ENCODE results near the gene STAT1. TPM values are rescaled to one million over a fixed set of nuclear protein-coding genes. Genes with fewer than 3 reads are reported as not detected.

Gene STAT1
- total RNA-seq, 1 donor from 2014 or later: 186 TPM

- no peak for DNase-seq (ENCODE audit: low spot score)
Observed at GRCh38 chr2:190986221-190986953, 27.6 kb downstream of the STAT1 start.

GRCh38 chr2:190984595-190984994 lies 29.4 kb downstream of the STAT1 start:
- no peak for DNase-seq (ENCODE audit: low spot score)

GRCh38 chr2:190982262-190983034 lies 31.5 kb downstream of the STAT1 start:
- no peak for DNase-seq (ENCODE audit: low spot score)

GRCh38 chr2:190981733-190982132 lies 32.2 kb downstream of the STAT1 start:
- no peak for DNase-seq (ENCODE audit: low spot score)

GRCh38 chr2:190981333-190981732 lies 32.6 kb downstream of the STAT1 start:
- DNase-seq (ENCODE audit: low spot score): no peak

- no peak for DNase-seq (ENCODE audit: low spot score)
Observed at GRCh38 chr2:190980630-190981209, 33.3 kb downstream of the STAT1 start.

GRCh38 chr2:190979906-190980629 lies 33.9 kb downstream of the STAT1 start:
- no peak for DNase-seq (ENCODE audit: low spot score)

GRCh38 chr2:190978389-190979053 lies 35.5 kb downstream of the STAT1 start:
- DNase-seq (ENCODE audit: low spot score): no peak

GRCh38 chr2:190977505-190977904 lies 36.5 kb downstream of the STAT1 start:
- no peak for DNase-seq (ENCODE audit: low spot score)

- no peak for DNase-seq (ENCODE audit: low spot score)
Observed at GRCh38 chr2:190976521-190976920, 37.5 kb downstream of the STAT1 start.

- no peak for DNase-seq (ENCODE audit: low spot score)
Observed at GRCh38 chr2:190974629-190975361, 39.2 kb downstream of the STAT1 start.

GRCh38 chr2:190973726-190974628 lies 40.0 kb downstream of the STAT1 start:
- no peak for DNase-seq (ENCODE audit: low spot score)

- DNase-seq (ENCODE audit: low spot score): no peak
Observed at GRCh38 chr2:190973262-190973661, 40.7 kb downstream of the STAT1 start.

GRCh38 chr2:190972846-190973245 lies 41.1 kb downstream of the STAT1 start:
- no peak for DNase-seq (ENCODE audit: low spot score)

- DNase-seq (ENCODE audit: low spot score): no peak
Observed at GRCh38 chr2:190972213-190972612, 41.8 kb downstream of the STAT1 start.

GRCh38 chr2:190970873-190971506 lies 43.0 kb downstream of the STAT1 start:
- no peak for DNase-seq (ENCODE audit: low spot score)

- DNase-seq (ENCODE audit: low spot score): no peak
Observed at GRCh38 chr2:190970160-190970559, 43.8 kb downstream of the STAT1 start.

GRCh38 chr2:190968522-190968921 lies 45.4 kb downstream of the STAT1 start:
- DNase-seq (ENCODE audit: low spot score): no peak

Measured in mesenteric fat pad (tissue), 1 donor.